ENCODE results near the gene PDGFA.

The PDGFA gene

GRCh38 chr7:460374-461116 lies 59.1 kb downstream of the PDGFA start:
- DNase-seq (ENCODE audit: low read depth in 2 of 2) = no peak

- no peak for DNase-seq (ENCODE audit: low read depth in 2 of 2)
Observed at GRCh38 chr7:459584-460373, 59.9 kb downstream of the PDGFA start.

GRCh38 chr7:458511-459245 lies 61.0 kb downstream of the PDGFA start:
- DNase-seq (ENCODE audit: low read depth in 2 of 2) = no peak

- no peak for DNase-seq (ENCODE audit: low read depth in 2 of 2)
Observed at GRCh38 chr7:457814-458510, 61.7 kb downstream of the PDGFA start.

- DNase-seq (ENCODE audit: low read depth in 2 of 2) = no peak
Observed at GRCh38 chr7:455110-455928, 64.3 kb downstream of the PDGFA start.

GRCh38 chr7:454356-455109 lies 65.1 kb downstream of the PDGFA start:
- no peak for DNase-seq (ENCODE audit: low read depth in 2 of 2)

GRCh38 chr7:453597-454306 lies 65.9 kb downstream of the PDGFA start:
- DNase-seq (ENCODE audit: low read depth in 2 of 2) = no peak

- DNase-seq (ENCODE audit: low read depth in 2 of 2) = no peak
Observed at GRCh38 chr7:452791-453455, 66.7 kb downstream of the PDGFA start.

GRCh38 chr7:452226-452751 lies 67.4 kb downstream of the PDGFA start:
- DNase-seq (ENCODE audit: low read depth in 2 of 2) = no peak

- no peak for DNase-seq (ENCODE audit: low read depth in 2 of 2)
Observed at GRCh38 chr7:451255-452225, 68.1 kb downstream of the PDGFA start.

GRCh38 chr7:450741-451140 lies 68.9 kb downstream of the PDGFA start:
- no peak for DNase-seq (ENCODE audit: low read depth in 2 of 2)

- no peak for DNase-seq (ENCODE audit: low read depth in 2 of 2)
Observed at GRCh38 chr7:450036-450435, 69.6 kb downstream of the PDGFA start.

- DNase-seq (ENCODE audit: low read depth in 2 of 2) = no peak
Observed at GRCh38 chr7:449324-450019, 70.2 kb downstream of the PDGFA start.

- DNase-seq (ENCODE audit: low read depth in 2 of 2) = no peak
Observed at GRCh38 chr7:447523-447922, 72.1 kb downstream of the PDGFA start.

All from stimulated activated CD8-positive, alpha-beta memory T cell treated with anti-CD3 and anti-CD28 coated beads, Interleukin-2, amount 100 ng/mL, for 1 hour (primary cell).